ENCODE results near the gene DNAJC1. TPM values are rescaled to one million over a fixed set of nuclear protein-coding genes. Genes with fewer than 3 reads are reported as not detected.
"Not testable (repeated sequence)": the region's sequence is repeated elsewhere in the genome, so short reads cannot be mapped to it uniquely, and the experiment has no call there.

Gene DNAJC1
- total RNA-seq, 1 donor from 2014 or later = 12.0 TPM

- intact Hi-C loops (cut with micrococcal nuclease) = no loop called here
- Histone ChIP-seq H3K27me3 (ENCODE audit: low read depth) (no peaks in the 10 kb centered on the region), H3K4me3 (no peak overlapping the region), H3K4me1 (no peaks in the 10 kb centered on the region), H3K9me3 (replicated peaks) (peaks cover 58% of the 10 kb centered on the region), H3K27ac (replicated peaks) (no peak overlapping the region), H3K36me3 (peaks cover 30% of the 10 kb centered on the region)
- TF ChIP-seq CTCF (IDR thresholded peaks at IDR 0.05; ENCODE audit: borderline replicate concordance) = no peak
- no peak for DNase-seq
These were observed 178.2 kb downstream of the DNAJC1 start for GRCh38 chr10:21825345-21825744.

- DNase-seq = no peak
- Histone ChIP-seq H3K4me1 (no peaks in the 10 kb centered on the region), H3K36me3 (peaks cover 20% of the 10 kb centered on the region), H3K9me3 (replicated peaks) (peaks cover 49% of the 10 kb centered on the region), H3K27me3 (ENCODE audit: low read depth) (no peaks in the 10 kb centered on the region), H3K4me3 (no peak overlapping the region), H3K27ac (replicated peaks) (no peak overlapping the region)
- intact Hi-C loops (cut with micrococcal nuclease) = no loop called here
- no peak for TF ChIP-seq CTCF (IDR thresholded peaks at IDR 0.05; ENCODE audit: borderline replicate concordance)
These were observed 179.1 kb downstream of the DNAJC1 start for GRCh38 chr10:21824409-21824808.

GRCh38 chr10:21823617-21824016, 179.9 kb downstream of the DNAJC1 start:
- Histone ChIP-seq H3K36me3 (peaks cover 18% of the 10 kb centered on the region), H3K4me1 (no peaks in the 10 kb centered on the region), H3K27ac (replicated peaks) (no peak overlapping the region), H3K27me3 (ENCODE audit: low read depth) (no peaks in the 10 kb centered on the region), H3K9me3 (replicated peaks) (peaks cover 41% of the 10 kb centered on the region), H3K4me3 (no peak overlapping the region)
- TF ChIP-seq CTCF (IDR thresholded peaks at IDR 0.05; ENCODE audit: borderline replicate concordance) = no peak
- intact Hi-C loops (cut with micrococcal nuclease) = no loop called here
- no peak for DNase-seq

GRCh38 chr10:21822273-21822672, 181.3 kb downstream of the DNAJC1 start:
- Histone ChIP-seq H3K9me3 (replicated peaks) (peaks cover 27% of the 10 kb centered on the region), H3K36me3 (peaks cover 10% of the 10 kb centered on the region)
- DNase-seq; intact Hi-C loops (cut with micrococcal nuclease); H3K4me3 ChIP-seq; H3K4me1 ChIP-seq; H3K27ac ChIP-seq (replicated peaks); H3K27me3 ChIP-seq (ENCODE audit: low read depth): not testable (repeated sequence)

- no peaks in the 10 kb centered on the region for H3K4me1 ChIP-seq
- no peak overlapping the region for H3K27ac ChIP-seq (replicated peaks)
- no peak for DNase-seq
- TF ChIP-seq CTCF (IDR thresholded peaks at IDR 0.05; ENCODE audit: borderline replicate concordance) = no peak
- peaks cover 14% of the 10 kb centered on the region for H3K9me3 ChIP-seq (replicated peaks)
- intact Hi-C loops (cut with micrococcal nuclease) = no loop called here
- no peak overlapping the region for H3K4me3 ChIP-seq
- H3K27me3 ChIP-seq (ENCODE audit: low read depth) = no peaks in the 10 kb centered on the region
- H3K36me3 ChIP-seq = peaks cover 4% of the 10 kb centered on the region
These were observed 182.6 kb downstream of the DNAJC1 start for GRCh38 chr10:21820952-21821351.

GRCh38 chr10:21818416-21818815, 185.1 kb downstream of the DNAJC1 start:
- H3K4me1 ChIP-seq; H3K27me3 ChIP-seq (ENCODE audit: low read depth); intact Hi-C loops (cut with micrococcal nuclease); DNase-seq; H3K4me3 ChIP-seq; H3K27ac ChIP-seq (replicated peaks); H3K9me3 ChIP-seq (replicated peaks): not testable (repeated sequence)
- peaks cover 11% of the 10 kb centered on the region for H3K36me3 ChIP-seq

- Histone ChIP-seq H3K4me1 (no peaks in the 10 kb centered on the region), H3K9me3 (replicated peaks) (peaks cover 8% of the 10 kb centered on the region), H3K27ac (replicated peaks) (no peak overlapping the region), H3K27me3 (ENCODE audit: low read depth) (no peaks in the 10 kb centered on the region), H3K4me3 (no peak overlapping the region), H3K36me3 (peaks cover 13% of the 10 kb centered on the region)
- no peak for DNase-seq
- intact Hi-C loops (cut with micrococcal nuclease) = no loop called here
- TF ChIP-seq CTCF (IDR thresholded peaks at IDR 0.05; ENCODE audit: borderline replicate concordance) = no peak
These were observed 188.7 kb downstream of the DNAJC1 start for GRCh38 chr10:21814866-21815265.
